Measurements from ENCODE around the gene STRIT1.

The STRIT1 gene

DNA sequence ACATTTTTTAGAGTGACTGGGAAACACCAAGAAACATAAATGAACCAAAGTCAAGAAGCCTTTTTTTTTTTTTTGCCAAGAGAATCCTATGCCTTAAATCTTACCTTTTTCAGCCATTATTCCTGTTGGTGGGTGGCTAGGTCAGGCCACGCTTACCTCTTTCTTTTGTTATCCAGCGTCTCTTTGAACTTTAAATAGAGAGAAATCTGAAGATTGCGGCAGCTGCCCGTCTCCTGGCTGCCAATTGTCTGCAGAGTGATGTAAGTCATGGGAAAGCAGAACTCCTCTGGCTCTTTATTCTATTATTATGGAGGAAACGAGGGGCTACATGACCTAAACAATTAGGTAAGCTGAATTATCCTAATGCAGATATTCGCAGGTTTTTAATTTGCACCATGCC is at the start of gene STRIT1:
TSS of gene STRIT1 (minus strand) at position 168 of the 400 bp plus-strand sequence.
- DNase-seq, result no peak

- DNase-seq, result no peak
Observed at GRCh38 chr3:155342344-155342743, 48.9 kb upstream of the STRIT1 start.

GRCh38 chr3:155339052-155339451 is 45.6 kb upstream of the STRIT1 start:
- no peak for DNase-seq

DNA sequence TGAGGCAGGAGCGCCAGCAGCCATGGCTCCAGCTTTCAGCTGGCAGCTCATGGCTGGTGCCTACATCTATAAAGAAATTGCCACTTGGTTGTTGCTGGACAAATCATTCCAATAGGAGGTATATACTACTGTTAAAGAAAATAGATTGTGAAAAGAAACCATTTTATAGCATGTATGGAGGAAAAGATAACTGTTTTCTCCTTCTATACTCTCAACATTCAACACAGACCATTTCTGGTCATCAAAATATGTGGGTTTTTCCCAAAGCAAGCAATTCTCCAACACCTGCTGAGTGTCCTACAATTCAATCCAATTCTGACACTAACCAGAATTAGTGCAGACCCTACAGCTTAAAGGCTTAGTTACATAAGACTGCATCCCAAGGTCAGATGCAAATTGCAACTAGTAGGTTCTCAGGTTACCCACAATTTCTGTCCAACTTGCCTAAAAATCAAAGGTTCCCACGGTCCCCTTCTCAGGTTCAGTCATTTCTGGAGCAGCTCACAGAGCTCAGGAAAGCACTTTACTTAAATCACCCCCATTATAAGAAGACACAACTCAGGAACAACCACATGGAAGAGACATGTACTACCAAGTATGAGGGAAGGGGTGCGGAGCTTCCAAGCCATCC is 42.4 kb upstream of the STRIT1 start:
- no peak for DNase-seq

DNA sequence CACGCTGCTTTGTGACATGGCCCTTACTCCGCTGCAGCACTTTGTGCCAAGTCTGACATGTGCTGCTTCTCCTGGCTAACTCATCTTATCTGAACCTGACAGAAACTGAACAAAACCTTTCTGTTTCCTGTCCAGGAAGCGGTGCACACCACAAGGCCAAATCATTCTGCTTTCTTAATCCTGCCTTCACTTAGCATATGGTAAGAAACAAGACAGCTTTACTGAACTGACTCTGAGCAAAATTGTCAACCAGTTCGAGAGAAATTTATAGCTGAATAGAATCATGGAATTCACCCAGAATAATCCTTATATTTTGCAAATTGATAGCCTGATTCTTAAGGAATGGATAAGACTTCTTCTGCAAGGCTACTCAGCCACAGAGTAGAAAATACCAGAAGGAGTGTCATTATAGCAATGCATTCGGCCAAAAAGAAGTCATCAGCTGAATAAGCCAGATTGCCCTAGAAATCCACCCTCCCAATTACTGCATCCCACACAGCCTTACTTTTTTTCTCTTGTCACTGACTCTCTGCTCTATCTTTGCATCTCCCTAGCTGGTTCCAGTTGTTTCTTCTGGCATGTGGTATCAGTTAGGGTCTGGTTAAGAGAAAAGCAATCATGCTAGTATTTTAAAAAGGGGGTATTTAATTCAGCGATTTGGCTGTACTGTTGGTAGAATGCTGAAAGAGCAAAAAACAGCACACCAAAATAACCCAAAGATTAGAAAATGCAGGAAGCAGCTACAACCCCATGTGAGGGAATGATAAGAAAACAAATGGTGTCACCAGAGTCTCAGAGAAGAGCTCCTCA is 41.6 kb upstream of the STRIT1 start:
- DNase-seq, result no peak

- no peak for DNase-seq
Observed at GRCh38 chr3:155334215-155334913, 40.9 kb upstream of the STRIT1 start.

GRCh38 chr3:155332716-155333115 is 39.2 kb upstream of the STRIT1 start:
- no peak for DNase-seq

- DNase-seq, result no peak
Observed at GRCh38 chr3:155331078-155331477, 37.6 kb upstream of the STRIT1 start.

DNA sequence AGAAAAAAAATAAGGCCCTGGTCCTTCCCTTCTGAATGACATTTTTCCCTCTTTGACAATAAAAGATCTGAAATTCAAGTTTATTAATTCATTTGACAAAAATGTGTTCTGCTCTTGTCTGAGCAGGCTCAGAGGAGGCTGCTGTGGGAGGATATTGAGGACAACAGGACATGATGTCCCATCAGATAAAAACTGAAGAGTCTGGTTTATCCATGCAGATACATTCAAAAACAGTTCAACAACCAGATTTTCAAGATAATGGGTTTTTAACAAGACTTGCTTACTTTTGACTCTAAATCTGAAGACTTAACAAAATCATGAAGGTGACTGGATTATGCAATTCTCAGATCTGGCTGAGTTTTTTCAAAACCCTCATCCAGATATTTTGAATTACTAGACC is 36.9 kb upstream of the STRIT1 start:
- DNase-seq, result no peak

DNA sequence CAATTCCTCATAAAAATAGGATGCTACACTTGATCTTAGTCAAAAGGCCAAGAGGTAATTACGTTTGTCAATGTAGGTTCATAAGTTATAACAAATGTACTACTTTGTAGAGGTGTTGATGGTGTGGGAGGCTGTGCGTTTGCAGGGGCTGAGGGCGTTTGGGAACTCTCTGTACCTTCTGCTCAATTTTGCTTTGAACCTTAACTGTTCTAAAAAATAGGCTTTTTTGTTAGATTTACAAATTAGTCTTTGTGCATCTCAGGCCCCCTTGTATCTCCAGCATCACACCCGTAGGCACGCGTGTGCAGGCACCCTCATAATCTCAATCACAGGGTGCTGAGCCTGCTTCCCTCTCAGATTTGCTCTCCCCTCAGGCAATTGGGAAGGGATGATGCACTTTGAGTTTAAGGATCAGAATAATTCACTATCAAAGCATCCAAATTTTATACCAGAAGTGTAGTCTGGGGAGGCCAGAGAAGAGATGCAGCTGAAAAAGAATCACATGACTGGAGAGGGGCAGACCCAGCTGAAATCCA is 36.1 kb upstream of the STRIT1 start:
- DNase-seq, result no peak

GRCh38 chr3:155327871-155328270 is 34.4 kb upstream of the STRIT1 start:
- no peak for DNase-seq

- DNase-seq, result no peak
Observed at GRCh38 chr3:155327430-155327829, 33.9 kb upstream of the STRIT1 start.

- no peak for DNase-seq
Observed at GRCh38 chr3:155326901-155327300, 33.4 kb upstream of the STRIT1 start.

DNA sequence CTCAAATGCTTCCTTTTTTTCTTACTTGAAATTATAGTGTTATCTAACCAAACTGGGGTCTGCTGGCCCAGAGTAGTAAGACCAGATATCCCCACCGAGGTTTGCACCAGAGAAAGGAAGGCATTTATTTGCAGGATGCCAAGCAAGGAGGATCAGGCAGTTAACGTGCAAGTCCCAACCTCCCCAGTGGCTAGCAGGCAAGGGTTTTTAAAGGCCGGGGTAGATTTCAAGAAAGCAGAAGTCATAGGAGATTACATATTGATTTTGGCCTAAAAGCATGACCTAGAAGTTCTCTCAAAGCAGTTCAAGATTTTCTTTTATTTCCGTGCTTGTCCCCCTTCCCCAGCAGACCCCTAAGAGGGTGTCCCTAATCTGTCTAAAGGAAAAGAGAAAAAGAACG is 32.8 kb upstream of the STRIT1 start:
- no peak for DNase-seq

GRCh38 chr3:155325263-155325835 is 31.9 kb upstream of the STRIT1 start:
- DNase-seq, result no peak

- peak; percentile 80 for DNase-seq
Observed at GRCh38 chr3:155323063-155323666, 29.7 kb upstream of the STRIT1 start.

GRCh38 chr3:155321418-155321817 is 27.9 kb upstream of the STRIT1 start:
- DNase-seq, result peak; percentile 27

DNA sequence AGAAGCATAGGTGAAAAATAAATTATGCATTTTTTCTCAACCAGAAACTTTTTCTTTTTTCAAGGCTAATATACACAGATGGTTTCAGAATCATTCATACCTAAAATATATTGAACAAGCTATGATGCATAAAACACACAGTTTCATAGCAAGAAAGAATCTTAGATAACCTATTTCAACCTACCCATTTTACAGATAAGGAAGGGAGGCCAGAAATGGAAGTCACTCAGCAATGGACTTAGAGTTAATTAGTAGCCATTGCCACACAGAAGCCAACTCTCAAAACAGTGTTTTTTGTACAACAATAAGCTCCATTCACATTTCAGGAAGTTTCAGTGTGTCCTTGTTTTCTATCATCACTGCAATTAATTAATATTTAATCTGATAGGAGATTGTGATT is 27.5 kb upstream of the STRIT1 start:
- DNase-seq, result no peak

GRCh38 chr3:155318740-155319139 is 25.3 kb upstream of the STRIT1 start:
- no peak for DNase-seq

DNA sequence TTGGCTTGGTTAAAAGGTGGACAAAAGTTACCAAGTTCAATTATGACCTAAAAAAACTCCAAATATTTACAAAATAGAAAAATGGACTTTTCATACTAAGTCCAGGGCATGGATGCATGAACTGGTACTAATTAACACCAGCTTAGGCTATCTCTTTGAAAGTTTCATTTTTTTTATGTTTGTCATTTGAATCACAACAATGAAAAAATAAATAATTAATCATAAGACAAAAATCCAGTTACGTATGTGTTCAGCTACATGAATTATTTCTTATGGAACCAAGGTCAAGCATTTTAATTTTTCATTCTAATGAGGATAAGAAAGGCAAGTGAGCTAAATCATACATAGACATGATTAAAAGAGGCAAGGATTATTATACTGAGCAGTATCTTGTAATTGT is 23.7 kb upstream of the STRIT1 start:
- peak; percentile 29 for DNase-seq

DNA sequence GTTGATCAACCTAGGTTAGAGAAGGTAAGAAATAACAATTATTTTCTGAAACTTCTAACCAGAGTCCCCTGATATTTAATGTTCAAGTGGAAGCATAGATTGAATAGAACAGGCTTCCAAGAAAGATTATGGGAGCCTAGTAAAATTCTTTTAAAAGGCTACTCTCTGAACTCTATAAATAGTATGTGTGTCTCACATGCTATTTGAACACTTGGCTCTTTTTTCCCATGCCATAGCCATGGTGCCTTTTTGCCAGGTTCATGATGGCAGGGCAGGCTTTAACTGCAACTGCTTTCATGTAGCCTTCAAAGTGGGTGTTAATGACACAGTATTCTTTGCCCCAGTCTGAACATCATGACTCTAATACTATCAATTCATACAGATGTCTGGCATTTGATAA is 22.9 kb upstream of the STRIT1 start:
- DNase-seq, result no peak

- DNase-seq, result no peak
Observed at GRCh38 chr3:155313916-155314315, 20.4 kb upstream of the STRIT1 start.

- DNase-seq, result peak; percentile 85
Observed at GRCh38 chr3:155313300-155313699, 19.8 kb upstream of the STRIT1 start.
